ENCODE data around the gene RNF220.

- TF ChIP-seq MAX (IDR thresholded peaks at IDR 0.05; ENCODE audit: low read depth) (no peak), CHD2 (IDR thresholded peaks at IDR 0.05; ENCODE audit: low read length, partially characterized antibody) (no peak), IRF3 (IDR thresholded peaks at IDR 0.05; ENCODE audit: low read depth, low read length) (no peak), CTCF (IDR thresholded peaks at IDR 0.05) (no peak), FOXM1 (IDR thresholded peaks at IDR 0.05; ENCODE audit: low read depth) (no peak), REST (IDR thresholded peaks at IDR 0.05; ENCODE audit: low read depth, low read length) (no peak), PBX3 (IDR thresholded peaks at IDR 0.05) (no peak)
Measured at GRCh38 chr1:44413740-44414139, 8.7 kb downstream of the RNF220 start.

Measured in SK-N-SH (cell line).